Stimulated activated CD8-positive, alpha-beta memory T cell treated with anti-CD3 and anti-CD28 coated beads, Interleukin-15, amount 100 ng/mL, for 4 hours (primary cell): ENCODE data around the gene RRAGC.

Source experiments
- DNase-seq, 2 donors: peaks; one replicate each; pipeline ENCODE4 v3.0.0-alpha.2; 2020; ENCODE audit warnings: low read depth in 2 of 2

RRAGC gene

GRCh38 chr1:38859561-38860453 lies at the start of gene RRAGC:
RRAGC (minus strand) TSS chr1:38859772; CDS start chr1:38859646, 126 bp downstream.
- DNase-seq: peak; percentile 97

- DNase-seq: no peak
These were observed 49.2 kb upstream of the RRAGC start for GRCh38 chr1:38908821-38909220.

GRCh38 chr1:38905985-38906384 lies 46.4 kb upstream of the RRAGC start:
- DNase-seq: no peak

GRCh38 chr1:38899560-38899959 lies 40.0 kb upstream of the RRAGC start:
- DNase-seq: no peak

GRCh38 chr1:38898653-38899230 lies 39.2 kb upstream of the RRAGC start:
- DNase-seq: no peak

GRCh38 chr1:38896169-38896568 lies 36.6 kb upstream of the RRAGC start:
- no peak for DNase-seq

- no peak for DNase-seq
These were observed 33.4 kb upstream of the RRAGC start for GRCh38 chr1:38892976-38893375.

GRCh38 chr1:38891753-38892152 lies 32.2 kb upstream of the RRAGC start:
- no peak for DNase-seq

GRCh38 chr1:38889589-38889988 lies 30.0 kb upstream of the RRAGC start:
- no peak for DNase-seq

GRCh38 chr1:38888423-38889333 lies 29.1 kb upstream of the RRAGC start:
- DNase-seq: no peak

- no peak for DNase-seq
These were observed 25.5 kb upstream of the RRAGC start for GRCh38 chr1:38885092-38885491.

GRCh38 chr1:38881487-38881886 lies 21.9 kb upstream of the RRAGC start, which contains the start of gene GJA9:
GJA9 (minus strand) TSS chr1:38881587; CDS start chr1:38876098, 5,489 bp downstream.
- no peak for DNase-seq

- no peak for DNase-seq
These were observed 16.2 kb upstream of the RRAGC start for GRCh38 chr1:38875811-38876210.

GRCh38 chr1:38873027-38873969 lies 13.7 kb upstream of the RRAGC start, which contains the start of gene MYCBP:
MYCBP (minus strand) TSS chr1:38873348; CDS start chr1:38873305, 43 bp downstream.
- DNase-seq: peak; percentile 92 to 93

GRCh38 chr1:38872401-38873026 lies 12.9 kb upstream of the RRAGC start:
- peak in 1 of 2 donors; percentile 1 for DNase-seq

GRCh38 chr1:38870996-38871395 lies 11.4 kb upstream of the RRAGC start:
- DNase-seq: no peak

- DNase-seq: no peak
These were observed 7.6 kb upstream of the RRAGC start for GRCh38 chr1:38867208-38867607.

GRCh38 chr1:38865112-38865715 lies 5.6 kb upstream of the RRAGC start:
- no peak for DNase-seq

- no peak for DNase-seq
These were observed 853 bp upstream of the RRAGC start for GRCh38 chr1:38860454-38860795.
